HG03432 (cell line): ENCODE measurements around the gene ETV7.

Source experiments
- ATAC-seq: cut with Tn5 transposase; IDR thresholded peaks from one replicate; pipeline ENCODE4 v1.9.1; 2021; ENCODE audit warnings: mild to moderate bottlenecking, moderate library complexity; ENCODE audit not compliant: unreplicated experiment

ETV7 gene

GRCh38 chr6:36384095-36384494 lies 3.4 kb downstream of the ETV7 start:
- ATAC-seq, result no peak

GRCh38 chr6:36383606-36384005 lies 3.9 kb downstream of the ETV7 start:
- no peak for ATAC-seq

DNA sequence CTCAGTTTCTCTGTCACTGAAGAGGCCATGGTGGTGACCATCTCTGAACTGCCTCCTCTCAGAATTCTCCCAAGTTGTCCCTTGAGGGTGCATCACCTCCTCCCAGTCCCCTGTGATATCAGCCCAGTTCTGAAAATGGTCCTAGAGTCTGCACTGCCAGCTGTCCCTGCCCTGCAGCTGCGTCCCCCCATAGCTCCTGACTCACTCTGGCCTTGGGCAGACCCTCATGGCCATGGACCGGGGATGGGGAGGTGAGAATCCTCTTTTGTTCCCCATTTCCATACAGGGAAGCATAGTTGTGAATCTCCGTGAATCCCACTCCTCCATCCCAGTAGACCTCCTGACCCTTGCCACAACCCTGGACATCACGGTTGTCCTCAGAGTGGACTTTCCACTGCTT lies 4.5 kb downstream of the ETV7 start:
- no peak for ATAC-seq

DNA sequence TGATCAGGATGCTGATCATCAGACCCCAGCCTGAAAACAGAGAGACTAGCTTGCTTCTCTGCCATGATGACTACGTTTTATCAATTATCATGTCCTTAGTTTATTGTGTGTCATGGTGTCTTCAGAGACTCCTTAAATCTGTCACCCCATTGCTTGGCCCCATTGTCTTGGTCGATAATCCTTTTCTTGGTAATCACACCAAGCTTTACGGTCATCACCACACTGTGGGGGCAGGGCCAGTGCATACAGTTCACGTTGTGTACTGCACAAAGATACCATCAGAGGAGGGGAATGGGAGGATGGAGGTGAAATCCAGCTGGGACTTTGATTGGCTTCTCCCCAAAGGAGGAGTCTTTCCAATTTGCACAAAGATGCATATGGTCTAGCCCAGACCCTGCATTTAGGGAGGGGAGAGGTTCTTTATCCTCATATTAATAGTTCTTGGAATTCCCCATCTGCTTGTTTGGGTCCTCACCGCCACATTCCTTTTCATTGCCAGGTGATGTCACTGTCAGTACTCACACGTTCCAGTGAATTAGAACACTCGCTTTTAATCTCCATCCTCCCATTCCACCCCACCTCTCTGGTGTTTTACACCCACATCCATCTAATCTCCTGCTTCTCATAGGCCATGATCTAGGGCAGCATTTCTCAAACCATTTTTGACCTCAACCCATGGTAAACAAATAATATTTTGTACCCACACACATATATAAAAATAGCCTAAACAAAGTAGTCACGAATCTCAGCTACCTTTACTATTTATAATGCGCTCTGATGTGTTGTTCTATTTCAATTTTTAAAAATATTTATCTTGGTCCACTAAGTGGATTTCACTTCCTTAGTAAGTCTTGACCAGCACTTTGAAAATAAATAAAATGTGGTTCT lies 5.7 kb downstream of the ETV7 start:
- no peak for ATAC-seq

GRCh38 chr6:36380166-36380565 lies 7.3 kb downstream of the ETV7 start:
- no peak for ATAC-seq

GRCh38 chr6:36378936-36379335 lies 8.5 kb downstream of the ETV7 start:
- no peak for ATAC-seq

GRCh38 chr6:36378243-36378920 lies 9.1 kb downstream of the ETV7 start:
- ATAC-seq, result no peak

DNA sequence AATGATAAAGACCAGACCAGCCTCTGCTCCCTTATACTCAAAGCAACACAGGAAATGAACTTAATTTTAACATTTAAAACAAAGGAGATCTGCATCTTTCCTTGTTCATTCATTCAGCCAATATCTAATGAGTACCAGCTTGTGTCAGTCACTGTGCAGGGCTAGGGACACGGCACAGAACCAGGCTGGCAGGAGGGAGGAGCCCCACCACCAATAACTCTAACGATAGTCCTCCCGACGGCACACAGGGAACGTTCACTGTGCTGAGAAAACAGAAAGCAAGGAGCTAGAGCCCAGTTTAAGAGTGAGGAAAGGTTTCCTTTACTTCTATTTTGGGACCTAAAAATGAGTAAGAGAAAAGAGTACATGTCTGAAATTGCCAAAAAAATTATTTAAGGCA lies 9.9 kb downstream of the ETV7 start:
- no peak for ATAC-seq

DNA sequence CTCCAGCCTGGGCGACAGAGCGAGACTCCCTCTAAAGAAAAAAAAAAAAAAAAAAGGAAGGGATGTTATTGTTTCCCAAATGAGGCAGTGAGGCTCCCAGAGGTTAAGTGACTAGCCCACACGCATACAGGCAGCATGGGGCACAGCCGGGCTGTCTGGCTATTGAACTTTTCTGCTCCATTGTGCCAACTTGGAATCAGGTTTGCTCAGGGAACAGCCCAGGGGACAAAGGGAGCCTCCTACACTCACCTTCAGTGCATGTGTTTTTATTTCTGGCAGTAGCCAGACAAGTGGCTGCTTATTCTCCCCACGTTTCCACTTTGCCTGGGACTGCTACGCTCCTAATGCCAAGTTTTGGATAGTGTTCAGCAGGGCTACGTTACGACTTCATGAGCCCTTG lies 10.7 kb downstream of the ETV7 start:
- no peak for ATAC-seq

DNA sequence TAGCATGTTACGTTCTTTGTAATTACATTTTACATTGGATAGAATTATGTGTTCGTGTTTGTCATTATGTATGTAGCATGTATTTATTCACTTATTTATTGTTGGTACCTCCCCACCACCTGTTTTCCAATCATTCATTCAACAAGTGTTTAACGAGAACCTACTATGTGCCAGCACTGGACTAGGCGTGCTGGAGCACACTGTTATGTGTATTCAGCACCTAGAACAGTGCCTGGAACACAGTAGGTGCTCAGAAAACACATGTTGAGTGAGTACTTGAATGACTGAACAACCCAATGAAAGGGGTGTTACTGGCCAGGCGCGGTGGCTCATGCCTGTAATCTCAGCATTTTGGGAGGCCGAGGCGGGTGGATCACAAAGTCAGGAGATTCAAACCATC lies 11.3 kb downstream of the ETV7 start:
- no peak for ATAC-seq

DNA sequence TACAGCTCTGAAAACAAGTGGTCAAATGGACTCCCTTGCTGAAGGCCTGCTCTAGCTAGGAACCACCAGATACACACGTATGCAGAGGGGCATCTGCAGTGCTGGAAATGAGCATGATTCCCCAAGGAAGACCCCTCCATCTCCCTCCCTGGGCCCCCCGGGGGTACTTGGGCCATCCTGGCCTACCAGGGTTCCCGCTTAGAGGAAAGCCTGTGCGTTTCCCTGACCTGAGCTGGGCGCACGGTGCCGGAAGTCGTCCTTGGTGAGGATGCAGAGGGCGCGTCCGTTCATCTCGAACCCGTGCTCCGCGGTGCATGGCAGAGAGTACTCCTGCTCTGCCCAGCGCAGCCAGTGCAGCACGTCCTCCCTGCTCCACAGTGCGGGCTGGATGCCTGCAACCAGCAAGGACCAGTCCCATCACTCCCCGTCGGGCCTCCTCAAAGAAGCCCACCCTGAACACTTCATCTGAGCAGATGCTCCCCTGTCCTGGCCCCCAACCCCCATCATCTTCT lies 11.8 kb downstream of the ETV7 start:
- ATAC-seq, result no peak

GRCh38 chr6:36374972-36375371 lies 12.5 kb downstream of the ETV7 start:
- no peak for ATAC-seq

- ATAC-seq, result no peak
Measured at GRCh38 chr6:36374194-36374593, 13.3 kb downstream of the ETV7 start.

GRCh38 chr6:36373368-36374019 lies 14.0 kb downstream of the ETV7 start:
- ATAC-seq, result no peak

GRCh38 chr6:36372088-36372487 lies 15.4 kb downstream of the ETV7 start:
- no peak for ATAC-seq

GRCh38 chr6:36371211-36371610 lies 16.3 kb downstream of the ETV7 start:
- ATAC-seq, result no peak

DNA sequence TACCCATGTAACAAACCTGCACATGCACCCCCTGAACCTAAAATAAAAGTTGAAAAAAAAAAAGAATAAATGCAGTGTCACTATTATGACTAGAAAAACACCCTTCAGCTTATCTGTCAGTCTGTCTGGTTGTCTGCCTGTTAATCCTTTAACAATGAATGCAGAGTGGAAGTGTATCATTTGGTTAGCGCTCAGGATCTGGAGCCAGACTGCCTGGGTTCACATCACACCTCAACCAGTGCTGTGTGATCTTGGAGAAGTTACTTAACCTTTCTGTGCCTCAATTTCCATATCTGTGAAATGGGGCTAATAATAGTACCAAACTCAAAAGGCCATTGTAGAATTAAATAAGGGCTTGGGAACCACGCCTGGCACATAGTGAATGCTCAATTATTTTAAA lies 16.8 kb downstream of the ETV7 start:
- no peak for ATAC-seq

DNA sequence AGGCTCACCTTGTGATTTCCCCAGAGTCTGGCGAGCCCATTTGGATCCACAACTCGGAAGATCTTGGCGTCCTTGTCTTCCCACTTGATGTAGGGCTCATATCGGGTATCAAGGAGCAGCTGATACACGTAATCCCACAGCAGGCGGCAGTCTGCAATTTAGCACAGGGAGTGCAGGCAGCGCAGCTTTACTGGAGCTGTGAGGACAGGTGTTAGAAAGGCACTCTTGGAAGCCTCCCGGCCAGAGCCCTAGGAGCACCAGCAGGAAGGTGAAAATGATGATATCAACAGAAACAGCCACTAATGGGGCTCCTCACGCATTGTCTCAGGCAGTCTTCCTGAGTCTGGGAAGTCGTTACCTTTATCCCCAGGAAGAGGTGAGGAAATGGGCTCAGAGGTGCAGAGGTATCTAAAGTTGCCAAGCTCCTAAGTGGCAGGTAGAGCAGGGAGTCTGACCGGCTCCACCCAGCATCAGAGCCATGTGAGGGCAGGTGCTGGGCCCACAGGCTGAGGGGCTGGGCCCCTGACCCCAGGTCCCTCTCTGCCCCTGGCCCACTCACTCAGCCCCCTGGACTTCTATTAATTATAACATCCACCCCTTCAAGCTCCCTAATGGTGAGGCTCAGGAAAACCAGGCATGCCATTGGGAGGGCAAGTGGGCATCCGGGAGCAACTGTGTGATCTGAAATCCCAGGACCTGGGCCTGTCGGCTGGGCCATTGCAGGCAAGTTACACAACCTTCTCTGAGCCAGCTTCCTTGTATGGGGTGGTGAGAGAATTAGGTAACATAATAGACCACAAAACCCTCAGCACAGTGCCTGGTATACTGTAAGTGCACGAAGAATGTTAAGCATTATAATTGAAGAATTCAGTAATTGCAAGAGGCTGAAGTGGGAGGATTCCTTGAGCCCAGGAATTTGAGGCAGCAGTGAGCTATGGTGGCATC lies 18.3 kb downstream of the ETV7 start:
- no peak for ATAC-seq

GRCh38 chr6:36368421-36368820 lies 19.0 kb downstream of the ETV7 start:
- no peak for ATAC-seq

- no peak for ATAC-seq
Measured at GRCh38 chr6:36367743-36368142, 19.7 kb downstream of the ETV7 start.
